PC-9 (cell line): Measurements from ENCODE around the gene CELSR2. TPM values are rescaled to one million over a fixed set of nuclear protein-coding genes. Genes with fewer than 3 reads are reported as not detected.

Experiments
- BruUV-seq: library from RNA; stranded (reverse); fragments of 400-500 nt; replicated peaks from 2 replicates; lab custom pipeline; 2021; lab: Mats Ljungman, UMichigan
- CTCF ChIA-PET: fragments of 300-600 bp; sonication (Branson Sonifier 250); formaldehyde crosslinking; loops from one replicate; lab custom pipeline; 2022; ENCODE audit warnings: antibody characterized with exemption; lab: Charles Lee
- POLR2A ChIA-PET: fragments of 300-600 bp; sonication (Branson Sonifier 250); formaldehyde crosslinking; loops from one replicate; lab custom pipeline; 2022; ENCODE audit warnings: antibody characterized with exemption; ENCODE audit not compliant: unreplicated experiment; lab: Charles Lee
- DNase-seq, 2 experiments: peaks; one replicate each; pipeline versions ENCODE4 v3.0.0 to v3.0.0-alpha.2; 2015 to 2022; ENCODE audit warnings: mixed read lengths in 1 of 2
- H2AFZ ChIP-seq: fragments of 200-600 bp; sonication (generic); 2 replicates; pipeline ENCODE4 v1.8.1; 2017; ENCODE audit warnings: antibody characterized with exemption
- H3F3A ChIP-seq: fragments of 200-600 bp; sonication (generic); 2 replicates; pipeline ENCODE4 v1.8.1; 2017; ENCODE audit warnings: antibody characterized with exemption, mild to moderate bottlenecking, low read depth; ENCODE audit not compliant: insufficient read depth
- H3K27ac ChIP-seq: fragments of 200-600 bp; sonication (generic); 2 replicates; pipeline ENCODE4 v1.6.1; 2016; ENCODE audit warnings: mixed run types
- H3K27me3 ChIP-seq: fragments of 200-600 bp; sonication (generic); 2 replicates; pipeline ENCODE4 v1.6.1; 2016; ENCODE audit warnings: low read depth, mixed run types; ENCODE audit not compliant: insufficient read depth
- H3K36me3 ChIP-seq: fragments of 200-600 bp; sonication (generic); 2 replicates; pipeline ENCODE4 v1.6.1; 2016; ENCODE audit warnings: low read depth, mixed run types
- H3K4me1 ChIP-seq: fragments of 200-600 bp; sonication (generic); replicated peaks from 2 replicates; pipeline ENCODE4 v1.6.1; 2016; ENCODE audit warnings: mixed run types; ENCODE audit not compliant: insufficient read depth
- H3K4me2 ChIP-seq: fragments of 200-600 bp; sonication (generic); 2 replicates; pipeline ENCODE4 v1.6.1; 2017; ENCODE audit warnings: mixed run types
- H3K4me3 ChIP-seq: fragments of 200-600 bp; sonication (generic); 2 replicates; pipeline ENCODE4 v1.6.1; 2016; ENCODE audit warnings: mixed run types
- H3K79me2 ChIP-seq: fragments of 200-600 bp; sonication (generic); 2 replicates; pipeline ENCODE4 v1.6.1; 2017; ENCODE audit warnings: low read depth, mixed run types
- H3K9me2 ChIP-seq: fragments of 200-600 bp; sonication (generic); 2 replicates; pipeline ENCODE4 v1.8.1; 2017; ENCODE audit warnings: mild to moderate bottlenecking; ENCODE audit not compliant: insufficient read depth
- H3K9me3 ChIP-seq: fragments of 200-600 bp; sonication (generic); 2 replicates; pipeline ENCODE4 v1.8.1; 2016; ENCODE audit warnings: low read depth; ENCODE audit not compliant: insufficient read depth
- H4K20me1 ChIP-seq: fragments of 200-600 bp; sonication (generic); 2 replicates; pipeline ENCODE4 v1.8.1; 2017; ENCODE audit not compliant: insufficient read depth
- EZH2 ChIP-seq: fragments of 200-600 bp; sonication (generic); IDR thresholded peaks from 2 replicates; pipeline ENCODE4 v1.8.0; 2017; ENCODE audit warnings: antibody characterized with exemption, low read depth
- intact Hi-C: fragments of 100-400 bp; cut with micrococcal nuclease; formaldehyde crosslinking; loops from one replicate; pipeline ENCODE4 v1.10.0; 2022; ENCODE audit not compliant: unreplicated experiment
- total RNA-seq: library from RNA; stranded (reverse); gene quantifications from 2 replicates; pipeline ENCODE4 v1.2.3, GENCODE V29; 2021
- TF ChIP-seq, protein P1 (sequence below): fragments of 200-600 bp; sonication (generic); conservative IDR thresholded peaks from 2 replicates; pipeline ENCODE4 v1.6.1; 2017; ENCODE audit warnings: mixed run types, antibody characterized with exemption, mild to moderate bottlenecking, moderate library complexity

CELSR2 gene
- total RNA-seq, 1 experiment from 2014 or later = 19.5 TPM

- CTCF ChIA-PET = no interaction called here
- no TSS peak for BruUV-seq
- no peaks in the 10 kb centered on the region for H3K27me3 ChIP-seq
These were observed 57.5 kb downstream of the CELSR2 start, which contains the start of gene MYBPHL for GRCh38 chr1:109306832-109307273. Gene MYBPHL, minus strand, starts transcription at chr1:109307011. Its CDS starts 20 bp downstream, at chr1:109306991.

DNA sequence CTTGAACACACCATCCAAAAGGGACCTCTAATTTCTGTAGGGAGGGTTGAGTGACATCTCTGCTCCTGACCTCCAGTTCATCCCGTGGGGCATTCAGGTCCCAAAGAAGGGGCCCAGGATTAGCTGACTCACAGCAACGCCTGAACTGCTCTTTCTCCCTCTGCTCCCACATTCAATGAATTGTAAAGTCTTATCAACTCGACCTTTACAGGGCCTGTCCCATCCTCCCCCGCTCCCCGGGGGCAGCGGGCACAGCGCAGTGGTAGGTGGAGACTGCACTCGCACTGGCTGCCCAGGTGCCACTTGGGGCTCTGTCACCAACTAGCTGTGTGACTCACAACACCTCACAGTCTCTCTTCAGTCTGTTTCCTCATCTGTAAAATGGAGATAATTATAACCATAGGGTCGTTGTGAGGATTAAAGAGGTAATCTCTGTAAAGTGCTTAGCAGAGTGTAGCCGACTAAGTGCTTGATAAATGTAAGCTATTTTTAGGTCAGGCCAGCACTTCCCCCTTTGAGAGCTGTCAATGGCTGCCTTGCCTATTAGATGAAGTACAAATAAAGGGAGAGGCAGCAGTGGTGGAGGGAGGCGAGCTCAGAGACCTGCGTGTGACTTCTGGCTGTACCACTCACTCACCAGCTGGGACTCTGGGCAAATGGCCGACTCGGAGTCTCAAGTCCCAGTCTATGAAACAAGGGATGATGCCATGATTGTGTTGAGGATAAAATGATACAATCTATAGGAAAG lies 58.1 kb downstream of the CELSR2 start:
- BruUV-seq = no TSS peak
- Histone ChIP-seq H3K4me1 (no peaks in the 10 kb centered on the region), H3K79me2 (no peaks in the 10 kb centered on the region), H3K9me2 (no peaks in the 10 kb centered on the region), H3K4me2 (no peak overlapping the region), H4K20me1 (no peaks in the 10 kb centered on the region), H3K9me3 (no peaks in the 10 kb centered on the region), H3K27me3 (no peaks in the 10 kb centered on the region), H2AFZ (no peak overlapping the region), H3K36me3 (no peaks in the 10 kb centered on the region), H3F3A (no peaks in the 10 kb centered on the region; the same call in 1 of the 2 replicates), H3K27ac (no peak overlapping the region), H3K4me3 (no peak overlapping the region)
- intact Hi-C loops = no loop called here
- POLR2A ChIA-PET = no interaction called here
- TF ChIP-seq, protein P1, sequence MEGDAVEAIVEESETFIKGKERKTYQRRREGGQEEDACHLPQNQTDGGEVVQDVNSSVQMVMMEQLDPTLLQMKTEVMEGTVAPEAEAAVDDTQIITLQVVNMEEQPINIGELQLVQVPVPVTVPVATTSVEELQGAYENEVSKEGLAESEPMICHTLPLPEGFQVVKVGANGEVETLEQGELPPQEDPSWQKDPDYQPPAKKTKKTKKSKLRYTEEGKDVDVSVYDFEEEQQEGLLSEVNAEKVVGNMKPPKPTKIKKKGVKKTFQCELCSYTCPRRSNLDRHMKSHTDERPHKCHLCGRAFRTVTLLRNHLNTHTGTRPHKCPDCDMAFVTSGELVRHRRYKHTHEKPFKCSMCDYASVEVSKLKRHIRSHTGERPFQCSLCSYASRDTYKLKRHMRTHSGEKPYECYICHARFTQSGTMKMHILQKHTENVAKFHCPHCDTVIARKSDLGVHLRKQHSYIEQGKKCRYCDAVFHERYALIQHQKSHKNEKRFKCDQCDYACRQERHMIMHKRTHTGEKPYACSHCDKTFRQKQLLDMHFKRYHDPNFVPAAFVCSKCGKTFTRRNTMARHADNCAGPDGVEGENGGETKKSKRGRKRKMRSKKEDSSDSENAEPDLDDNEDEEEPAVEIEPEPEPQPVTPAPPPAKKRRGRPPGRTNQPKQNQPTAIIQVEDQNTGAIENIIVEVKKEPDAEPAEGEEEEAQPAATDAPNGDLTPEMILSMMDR = no peak
- TF ChIP-seq EZH2 = no peak
- CTCF ChIA-PET = no interaction called here
- no peak for DNase-seq

More at GRCh38 chr1:109306832-109307273, 57.5 kb downstream of the CELSR2 start, which contains the start of gene MYBPHL:
- no peaks in the 10 kb centered on the region for H4K20me1 ChIP-seq
- POLR2A ChIA-PET = no interaction called here
- intact Hi-C loops = no loop called here
- H3K79me2 ChIP-seq = no peaks in the 10 kb centered on the region
- no peak within 1 kb of the TSS for H3K27ac ChIP-seq
- no peak within 1 kb of the TSS for H2AFZ ChIP-seq
- no peak for DNase-seq
- no peaks in the 10 kb centered on the region for H3K9me2 ChIP-seq
- no peak within 1 kb of the TSS for H3K4me2 ChIP-seq
- no peaks in the 10 kb centered on the region for H3K36me3 ChIP-seq
- no peaks in the 10 kb centered on the region for H3K4me1 ChIP-seq
- H3K4me3 ChIP-seq = no peak within 1 kb of the TSS
- H3F3A ChIP-seq = no peaks in the 10 kb centered on the region; the same call in 1 of the 2 replicates
- TF ChIP-seq EZH2 = no peak
- TF ChIP-seq, protein P1 = no peak
- no peaks in the 10 kb centered on the region for H3K9me3 ChIP-seq

- Histone ChIP-seq H3K27ac (no peak overlapping the region), H3K4me1 (no peaks in the 10 kb centered on the region), H3K27me3 (no peaks in the 10 kb centered on the region), H3K9me2 (no peaks in the 10 kb centered on the region), H3K9me3 (no peaks in the 10 kb centered on the region), H3K36me3 (no peaks in the 10 kb centered on the region), H3K79me2 (no peaks in the 10 kb centered on the region), H3K4me2 (no peak overlapping the region), H3K4me3 (no peak overlapping the region), H3F3A (no peaks in the 10 kb centered on the region; the same call in 1 of the 2 replicates), H4K20me1 (no peaks in the 10 kb centered on the region), H2AFZ (no peak overlapping the region)
- intact Hi-C loops = no loop called here
- BruUV-seq = no TSS peak
- CTCF ChIA-PET = no interaction called here
- POLR2A ChIA-PET = interaction anchor here (0.7 kb wide), 1 partner anchor 117 kb away, joined by 3 read pairs; no protein-coding TSS in a partner anchor
- no peak for TF ChIP-seq EZH2
- TF ChIP-seq, protein P1 = no peak
- DNase-seq = no peak
These were observed 60.0 kb downstream of the CELSR2 start for GRCh38 chr1:109309347-109309746.
